Stomach smooth muscle (tissue), 2 donors: ENCODE results near the gene ZC3H18.

Experiments used
- H3K27ac ChIP-seq: one replicate; pipeline ENCODE4 v1.7.0; 2013; ENCODE audit warnings: mild to moderate bottlenecking, low read length, inconsistent platforms
- H3K27me3 ChIP-seq, 2 donors: one replicate each; pipeline ENCODE4 v1.7.0; 2013; ENCODE audit warnings: low read length in 2 of 2; ENCODE audit not compliant: insufficient read depth in 2 of 2, control insufficient read depth in 1 of 2
- H3K36me3 ChIP-seq, 2 donors: one replicate each; pipeline ENCODE4 v1.7.0; 2013; ENCODE audit warnings: low read length in 2 of 2; ENCODE audit not compliant: control insufficient read depth in 2 of 2, insufficient read depth in 2 of 2
- H3K4me1 ChIP-seq: one replicate; pipeline ENCODE4 v1.7.0; 2013; ENCODE audit warnings: low read length; ENCODE audit not compliant: control insufficient read depth, insufficient read depth
- H3K4me3 ChIP-seq, 2 donors: one replicate each; pipeline ENCODE4 v1.7.0; 2013; ENCODE audit warnings: low read length in 2 of 2
- H3K9ac ChIP-seq, 2 donors: one replicate each; pipeline ENCODE4 v1.7.0; 2013; ENCODE audit warnings: low read length in 2 of 2, mild to moderate bottlenecking in 1 of 2
- H3K9me3 ChIP-seq, 2 donors: one replicate each; pipeline ENCODE4 v1.7.0; 2013; ENCODE audit warnings: low read length in 2 of 2; ENCODE audit not compliant: control insufficient read depth in 2 of 2
- donor health status: healthy.
- donor health status: Pancreatic carcinoma.

ZC3H18 gene

GRCh38 chr16:88610080-88610479 lies 39.9 kb downstream of the ZC3H18 start:
- H3K9me3 ChIP-seq = no peaks in the 10 kb centered on the region
- no peak overlapping the region for H3K4me3 ChIP-seq
- no peak overlapping the region for H3K9ac ChIP-seq
- peaks cover 28 to 29% of the 10 kb centered on the region in 2 donors for H3K36me3 ChIP-seq
- no peaks in the 10 kb centered on the region for H3K4me1 ChIP-seq
- no peaks in the 10 kb centered on the region for H3K27me3 ChIP-seq
- H3K27ac ChIP-seq = no peak overlapping the region

GRCh38 chr16:88610909-88611812 lies 41.0 kb downstream of the ZC3H18 start:
- Histone ChIP-seq H3K4me3 (no peak overlapping the region), H3K4me1 (no peaks in the 10 kb centered on the region), H3K27me3 (no peaks in the 10 kb centered on the region), H3K27ac (no peak overlapping the region), H3K9ac (no peak overlapping the region), H3K36me3 (peaks cover 20 to 27% of the 10 kb centered on the region in 2 donors), H3K9me3 (no peaks in the 10 kb centered on the region)

- Histone ChIP-seq H3K4me1 (no peaks in the 10 kb centered on the region), H3K27ac (no peak overlapping the region), H3K9ac (no peak overlapping the region), H3K27me3 (no peaks in the 10 kb centered on the region), H3K36me3 (peaks cover 16 to 19% of the 10 kb centered on the region in 2 donors), H3K9me3 (no peaks in the 10 kb centered on the region), H3K4me3 (no peak overlapping the region)
Observed at GRCh38 chr16:88613293-88613692, 43.1 kb downstream of the ZC3H18 start.

- Histone ChIP-seq H3K27me3 (no peaks in the 10 kb centered on the region), H3K36me3 (peaks cover 16 to 20% of the 10 kb centered on the region in 2 donors), H3K4me1 (no peaks in the 10 kb centered on the region), H3K9ac (no peak overlapping the region), H3K27ac (no peak overlapping the region), H3K9me3 (no peaks in the 10 kb centered on the region), H3K4me3 (no peak overlapping the region)
Observed at GRCh38 chr16:88613911-88614817, 44.0 kb downstream of the ZC3H18 start.

- Histone ChIP-seq H3K9ac (no peak overlapping the region), H3K36me3 (peaks cover 16 to 17% of the 10 kb centered on the region in 2 donors), H3K9me3 (no peaks in the 10 kb centered on the region), H3K4me3 (no peak overlapping the region), H3K27ac (no peak overlapping the region), H3K27me3 (no peaks in the 10 kb centered on the region), H3K4me1 (no peaks in the 10 kb centered on the region)
Observed at GRCh38 chr16:88614818-88615580, 44.8 kb downstream of the ZC3H18 start.

GRCh38 chr16:88616320-88616719 lies 46.1 kb downstream of the ZC3H18 start:
- Histone ChIP-seq H3K9me3 (no peaks in the 10 kb centered on the region), H3K4me1 (no peaks in the 10 kb centered on the region), H3K27me3 (no peaks in the 10 kb centered on the region), H3K36me3 (peaks cover 7 to 15% of the 10 kb centered on the region in 2 donors), H3K27ac (no peak overlapping the region), H3K9ac (no peak overlapping the region), H3K4me3 (no peak overlapping the region)

GRCh38 chr16:88616736-88617135 lies 46.5 kb downstream of the ZC3H18 start:
- H3K4me1 ChIP-seq = no peaks in the 10 kb centered on the region
- peaks cover 4 to 13% of the 10 kb centered on the region in 2 donors for H3K36me3 ChIP-seq
- H3K4me3 ChIP-seq = no peak overlapping the region
- no peaks in the 10 kb centered on the region for H3K9me3 ChIP-seq
- H3K27ac ChIP-seq = no peak overlapping the region
- no peak overlapping the region for H3K9ac ChIP-seq
- no peaks in the 10 kb centered on the region for H3K27me3 ChIP-seq

GRCh38 chr16:88617268-88618031 lies 47.2 kb downstream of the ZC3H18 start:
- Histone ChIP-seq H3K27ac (no peak overlapping the region), H3K4me1 (no peaks in the 10 kb centered on the region), H3K27me3 (no peaks in the 10 kb centered on the region), H3K9me3 (no peaks in the 10 kb centered on the region), H3K36me3 (peaks cover 3 to 20% of the 10 kb centered on the region in 2 donors), H3K9ac (no peak overlapping the region), H3K4me3 (no peak overlapping the region)

GRCh38 chr16:88618182-88618955 lies 48.2 kb downstream of the ZC3H18 start:
- Histone ChIP-seq H3K9ac (no peak overlapping the region), H3K4me3 (no peak overlapping the region), H3K9me3 (no peaks in the 10 kb centered on the region), H3K4me1 (no peaks in the 10 kb centered on the region), H3K27ac (no peak overlapping the region), H3K36me3 (peaks cover 11 to 25% of the 10 kb centered on the region in 2 donors), H3K27me3 (no peaks in the 10 kb centered on the region)
